Measurements from ENCODE around the gene KCNC4.

The KCNC4 gene

DNA sequence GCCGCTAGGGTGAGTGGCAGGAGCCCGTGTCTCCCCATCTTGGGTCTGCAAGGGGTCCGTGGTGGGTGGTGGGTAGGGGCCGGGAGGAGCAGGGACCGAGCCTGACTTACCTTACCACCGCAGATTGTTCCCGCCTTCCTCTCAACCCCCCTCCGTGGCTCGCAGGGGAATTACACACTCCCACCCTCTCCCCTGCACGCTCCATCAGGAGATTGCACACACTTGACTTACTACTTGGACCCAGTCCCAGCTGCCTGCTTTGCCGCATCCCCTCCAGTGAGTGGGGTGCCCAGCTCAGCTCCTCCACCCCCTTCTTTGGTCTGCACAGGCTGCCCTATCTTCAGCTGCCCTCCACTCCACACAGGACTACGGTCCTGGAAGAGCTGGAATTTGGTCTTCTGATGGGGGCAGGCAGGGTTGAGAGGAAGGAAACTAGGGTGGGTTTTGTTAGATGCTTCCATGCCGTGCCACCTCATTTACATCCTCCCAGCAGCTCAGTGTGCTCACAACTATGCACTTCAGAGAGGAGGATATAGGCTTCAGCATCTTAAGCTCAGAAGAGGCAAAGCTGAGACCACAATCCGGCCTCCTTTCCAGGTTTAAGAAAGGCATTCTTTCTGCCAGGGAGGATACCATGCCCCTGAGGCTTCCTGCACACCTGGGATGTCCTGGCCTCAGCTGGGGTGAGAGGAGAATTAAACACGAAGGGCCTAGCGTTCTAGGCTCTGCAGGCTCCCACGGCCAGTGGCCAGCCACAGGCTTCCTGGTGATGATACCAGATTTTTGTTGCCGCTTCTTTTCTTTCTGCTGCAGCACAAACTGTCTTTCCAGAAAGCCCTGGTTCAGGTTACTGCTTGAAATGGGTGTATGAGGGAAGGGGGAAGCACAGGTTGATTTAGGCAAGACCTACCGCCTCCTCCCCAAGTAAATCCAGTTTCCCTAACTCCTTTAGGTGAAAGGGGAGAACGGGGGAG is 2.3 kb downstream of the KCNC4 start:
- no peak for DNase-seq

DNA sequence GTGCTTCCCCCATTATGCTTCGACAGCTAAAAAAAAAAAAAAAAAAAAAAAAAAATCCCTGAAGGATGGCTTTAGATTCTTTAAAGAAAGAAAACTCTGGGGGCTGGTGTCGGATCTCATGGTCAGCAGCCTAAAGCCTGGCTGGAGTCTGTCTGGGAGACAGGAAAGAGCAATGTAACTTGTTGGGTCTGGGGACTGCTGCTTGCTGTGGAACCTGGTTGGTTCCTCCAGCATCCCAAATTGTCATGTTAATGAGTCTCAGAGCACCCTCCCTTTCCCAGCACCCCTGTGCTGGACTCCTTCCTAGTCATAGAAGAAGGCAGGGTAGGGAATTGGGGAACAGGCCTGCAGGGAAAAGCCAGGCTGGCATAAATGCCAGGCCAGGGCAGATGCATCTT is 3.0 kb downstream of the KCNC4 start:
- DNase-seq: no peak

DNA sequence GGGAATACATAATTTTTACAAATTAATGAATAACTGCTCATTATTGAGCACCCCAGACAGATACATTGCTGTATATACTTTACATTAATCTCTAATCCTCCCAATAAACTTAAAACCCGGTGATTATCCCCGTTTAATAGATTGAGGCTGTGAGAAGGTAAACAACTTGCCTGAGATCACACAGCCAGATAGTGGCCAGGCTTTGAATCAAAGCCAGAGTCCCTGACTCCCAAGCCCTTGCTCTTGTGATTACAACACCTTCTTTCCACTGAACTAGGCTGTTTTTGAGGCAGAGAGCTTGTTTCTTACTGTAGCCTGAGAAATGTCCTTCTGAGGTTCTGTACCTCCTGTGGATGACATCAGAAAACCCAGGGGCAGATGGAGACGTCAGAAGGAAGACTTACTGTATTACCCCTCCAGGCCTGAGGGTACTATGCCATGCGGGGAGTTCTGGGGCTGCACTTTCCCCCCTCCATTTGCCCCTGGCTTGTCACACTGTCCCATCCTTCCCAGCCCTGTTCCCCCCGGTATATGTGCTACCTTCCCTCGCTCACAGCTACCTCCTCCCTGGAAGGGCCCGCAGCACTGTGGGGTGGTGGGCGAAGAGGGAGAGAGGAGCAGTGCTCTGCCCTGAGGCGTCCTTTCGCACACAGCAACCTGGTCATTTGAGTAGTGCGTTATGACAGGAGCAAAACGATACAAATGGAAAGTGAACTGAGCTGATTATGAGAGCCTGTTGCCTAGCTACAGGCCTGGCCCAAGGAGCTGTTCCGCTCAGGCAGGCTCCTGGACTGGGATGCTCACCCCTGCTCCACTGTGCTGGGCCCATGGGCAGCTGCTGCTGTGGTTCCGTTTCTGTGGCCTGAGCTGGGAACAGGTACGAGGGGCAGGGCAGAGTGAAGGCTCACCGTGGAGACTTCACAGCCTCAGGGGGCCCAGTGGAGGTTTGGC is 4.6 kb downstream of the KCNC4 start:
- no peak for DNase-seq

DNA sequence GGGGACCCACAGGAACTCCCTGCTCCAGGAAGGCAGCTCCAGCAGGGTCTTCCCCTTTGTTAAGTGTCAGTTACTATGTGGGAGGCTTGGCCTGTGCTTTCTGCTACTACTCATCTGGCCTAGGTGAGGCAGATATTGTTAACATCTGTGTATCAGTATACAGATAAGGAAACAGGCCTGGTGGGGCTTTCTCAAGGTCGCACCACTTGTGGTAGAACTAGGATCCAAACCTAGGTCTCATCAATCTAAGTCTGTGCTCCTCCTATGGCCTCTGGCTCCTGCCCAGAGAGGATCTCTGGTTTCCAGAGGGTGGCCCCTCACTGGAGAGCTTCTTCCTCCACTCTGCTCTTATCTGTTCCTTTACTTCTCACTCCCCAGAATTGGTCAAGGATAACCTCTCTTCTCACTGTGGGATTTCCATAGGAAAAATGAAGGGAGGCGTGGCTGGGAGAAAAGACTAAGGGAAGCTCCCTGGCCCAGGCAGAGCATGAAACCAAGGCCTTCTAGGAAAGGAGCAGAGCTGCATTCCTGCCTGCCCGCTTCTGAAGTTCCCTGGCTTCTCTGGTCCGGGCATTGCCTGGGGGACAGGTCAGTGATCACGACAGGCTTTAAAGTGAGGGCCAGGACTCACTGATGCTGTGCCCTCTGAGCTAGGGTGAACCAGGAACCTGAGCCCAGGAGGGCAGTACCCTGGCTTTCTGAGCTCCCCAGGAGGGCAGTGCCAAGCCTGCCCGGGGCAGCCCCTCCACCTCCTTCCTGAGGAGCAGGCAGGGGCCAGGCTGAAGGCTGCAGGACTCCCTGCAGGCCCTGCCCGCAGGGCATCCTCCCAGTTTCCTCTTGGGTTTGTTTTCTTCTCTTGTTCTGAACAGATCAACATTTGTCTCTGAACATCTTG is 5.8 kb downstream of the KCNC4 start:
- DNase-seq: no peak

DNA sequence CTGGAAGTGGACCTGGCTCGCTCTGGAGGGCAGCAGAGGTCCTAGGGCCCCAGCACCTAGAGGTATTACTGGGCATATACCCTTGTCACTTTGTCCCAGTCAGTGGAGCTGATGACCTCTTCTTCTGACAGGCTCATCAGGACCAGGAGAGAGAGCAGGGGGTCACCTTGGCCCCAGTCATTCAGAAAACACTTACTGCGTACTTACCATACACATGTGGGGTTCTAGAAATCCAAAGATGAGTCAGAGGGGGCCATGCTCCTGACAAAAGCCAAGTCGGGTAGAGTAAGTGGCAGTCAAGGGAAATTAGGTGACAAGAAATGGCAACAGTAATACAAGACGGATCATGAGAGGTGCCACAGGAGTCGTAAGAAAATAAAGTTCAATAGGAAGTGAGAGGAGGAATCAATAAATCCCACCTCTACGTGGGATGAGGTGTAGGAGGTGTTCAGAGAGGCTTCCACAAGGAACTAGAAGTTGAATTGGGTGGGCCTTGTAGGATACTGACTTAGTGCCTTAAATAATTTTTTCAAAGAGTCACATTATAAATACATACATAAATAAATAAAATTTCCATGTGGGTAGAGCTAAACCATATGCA is 6.8 kb downstream of the KCNC4 start:
- DNase-seq: no peak

DNA sequence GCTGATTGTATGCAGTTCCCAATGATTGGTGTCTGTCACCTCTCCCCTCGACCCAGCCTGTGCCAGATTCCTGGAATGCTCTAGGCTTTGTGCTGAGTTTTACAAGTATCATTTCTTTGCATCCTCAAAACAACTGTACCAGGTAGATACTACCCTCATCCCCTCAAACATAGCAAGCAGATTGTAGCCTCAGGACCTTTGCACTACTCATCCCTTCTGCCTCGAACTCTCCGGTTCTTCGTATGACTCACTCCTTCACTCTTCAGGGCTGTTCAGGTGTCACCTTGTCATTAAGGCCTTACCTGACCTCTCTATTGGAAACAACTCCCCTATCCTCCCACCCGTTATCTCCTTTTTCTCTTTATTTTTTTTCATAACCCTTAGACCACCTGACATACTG is 8.0 kb downstream of the KCNC4 start:
- DNase-seq: no peak

DNA sequence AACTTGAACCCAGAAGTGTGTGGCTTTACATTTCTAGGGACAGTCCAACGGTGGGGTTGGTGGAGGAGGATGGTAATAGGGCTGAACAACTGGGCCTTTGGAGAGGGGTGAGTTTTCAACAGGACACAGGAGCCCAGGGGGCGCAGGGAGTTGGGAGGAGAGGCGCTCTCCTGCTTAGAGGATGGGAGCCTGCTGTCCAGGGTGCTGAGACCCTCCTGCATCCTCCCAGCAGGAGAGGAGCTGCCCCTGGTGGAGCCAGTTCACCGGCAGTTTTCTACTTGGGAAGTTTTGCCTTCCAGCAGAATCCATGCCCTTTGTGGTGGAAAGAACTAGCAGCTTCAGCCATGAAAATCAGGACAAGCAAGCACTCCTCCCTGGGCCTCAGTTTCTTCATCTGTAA is 8.6 kb downstream of the KCNC4 start:
- no peak for DNase-seq

DNA sequence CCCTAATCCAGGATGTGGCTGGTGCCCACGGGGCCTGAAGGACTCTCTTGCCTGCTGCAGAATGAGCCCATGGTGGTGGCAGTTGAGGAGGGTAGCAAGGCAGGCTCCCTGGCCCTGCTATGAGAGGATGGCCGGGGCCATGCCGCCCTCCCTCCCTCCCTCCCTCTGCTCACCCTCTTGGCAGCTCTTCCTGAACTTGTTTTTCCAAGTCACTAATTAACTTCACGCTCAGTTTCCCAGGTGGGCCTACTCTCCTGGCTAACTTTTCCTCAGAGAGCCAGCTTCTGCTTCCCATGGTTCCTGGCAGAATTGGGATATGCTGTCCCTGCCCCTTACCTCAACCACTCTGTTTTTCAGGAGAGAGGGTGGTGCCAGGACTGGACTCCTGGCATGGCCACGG is 10.2 kb downstream of the KCNC4 start:
- no peak for DNase-seq

DNA sequence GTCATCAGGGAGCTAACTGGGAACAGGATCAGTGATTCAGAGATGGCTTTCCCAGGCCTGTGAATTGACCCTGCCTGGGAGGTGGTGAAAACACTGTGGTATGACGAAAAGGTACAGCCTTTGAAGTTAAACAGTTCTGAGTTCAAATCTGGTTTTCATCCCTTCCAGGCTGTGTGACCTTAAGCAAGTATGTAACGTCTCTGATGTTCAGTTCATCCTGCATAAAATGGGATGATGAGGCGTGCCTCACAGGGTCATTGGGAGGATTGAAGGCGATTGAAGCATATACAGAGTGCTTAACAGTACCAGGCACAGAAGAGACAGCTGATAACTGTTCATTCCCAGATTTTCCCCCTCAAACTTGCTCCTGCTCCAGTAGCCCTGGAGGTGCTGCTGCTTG is 11.0 kb downstream of the KCNC4 start:
- no peak for DNase-seq

DNA sequence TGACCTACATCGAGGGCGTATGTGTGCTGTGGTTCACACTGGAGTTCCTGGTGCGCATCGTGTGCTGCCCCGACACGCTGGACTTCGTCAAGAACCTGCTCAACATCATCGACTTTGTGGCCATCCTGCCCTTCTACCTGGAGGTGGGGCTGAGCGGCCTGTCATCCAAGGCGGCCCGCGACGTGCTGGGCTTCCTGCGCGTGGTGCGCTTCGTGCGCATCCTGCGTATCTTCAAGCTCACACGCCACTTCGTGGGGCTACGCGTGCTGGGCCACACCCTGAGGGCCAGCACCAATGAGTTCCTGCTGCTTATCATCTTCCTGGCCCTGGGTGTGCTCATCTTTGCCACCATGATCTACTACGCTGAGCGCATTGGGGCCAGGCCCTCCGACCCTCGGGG is 13.0 kb downstream of the KCNC4 start:
- no peak for DNase-seq

DNA sequence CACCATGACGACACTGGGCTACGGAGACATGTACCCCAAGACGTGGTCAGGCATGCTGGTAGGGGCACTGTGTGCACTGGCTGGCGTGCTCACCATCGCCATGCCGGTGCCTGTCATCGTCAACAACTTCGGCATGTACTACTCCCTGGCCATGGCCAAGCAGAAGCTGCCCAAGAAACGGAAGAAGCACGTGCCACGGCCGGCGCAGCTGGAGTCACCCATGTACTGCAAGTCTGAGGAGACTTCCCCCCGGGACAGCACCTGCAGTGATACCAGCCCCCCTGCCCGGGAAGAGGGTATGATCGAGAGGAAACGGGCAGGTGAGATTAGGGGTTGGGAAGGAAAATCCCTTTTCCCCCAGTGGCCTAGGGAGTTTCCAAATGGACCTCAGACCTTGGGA is 13.5 kb downstream of the KCNC4 start:
- no peak for DNase-seq

DNA sequence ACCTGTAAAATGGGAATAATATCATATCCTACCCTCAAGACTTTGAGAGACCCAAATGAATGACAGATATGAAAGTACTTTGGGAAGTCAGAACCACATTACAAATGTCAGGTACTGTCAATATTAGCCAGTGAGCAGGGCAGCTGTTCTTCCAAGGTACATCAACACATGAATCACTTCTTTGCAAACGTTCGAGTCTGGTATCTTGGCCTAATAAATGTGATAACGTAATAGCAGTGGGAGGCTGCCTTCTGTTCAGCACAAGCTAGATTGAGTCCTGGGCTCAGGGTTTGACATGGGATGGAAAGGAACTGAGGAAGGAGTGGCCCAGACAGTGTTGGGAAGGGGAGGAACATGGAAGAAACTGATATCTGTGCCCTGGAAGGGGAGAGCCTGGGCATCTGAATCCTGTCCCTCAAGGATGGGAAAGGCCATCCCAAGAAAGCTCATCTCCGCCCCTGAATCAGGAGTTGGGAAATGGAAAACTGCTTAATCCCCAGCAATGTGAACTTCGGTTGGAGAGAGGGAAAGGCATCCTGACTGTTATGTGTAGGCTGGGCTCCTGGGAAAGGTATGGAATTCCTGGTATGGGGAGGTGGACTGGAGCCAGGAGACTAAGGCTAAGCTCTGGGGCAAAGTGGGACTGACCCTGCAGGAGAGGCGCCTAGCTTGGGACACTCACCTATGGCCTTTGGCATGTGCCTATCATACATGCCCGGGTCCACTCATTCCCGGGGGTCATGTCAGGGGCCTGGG is 14.3 kb downstream of the KCNC4 start:
- DNase-seq: no peak

DNA sequence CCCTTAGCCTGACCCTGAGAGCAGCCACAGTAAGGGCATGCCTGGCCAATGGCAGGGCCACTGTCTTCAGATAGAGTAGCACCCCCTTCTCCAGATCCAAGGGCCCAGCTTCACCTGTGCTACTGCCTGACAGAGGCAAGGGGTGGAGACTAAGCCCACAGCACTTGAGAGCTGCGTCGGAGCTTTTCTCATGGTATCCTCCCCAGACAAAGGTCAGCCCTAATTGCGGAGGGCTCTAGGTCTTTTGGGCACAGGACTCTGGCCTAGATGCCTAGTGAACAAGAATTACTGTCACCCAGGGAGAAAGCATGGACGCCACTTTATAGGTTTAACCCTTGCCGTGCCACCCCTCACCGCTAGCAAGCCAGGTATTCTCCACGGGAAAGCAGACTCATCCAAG is 15.1 kb downstream of the KCNC4 start:
- no peak for DNase-seq

DNA sequence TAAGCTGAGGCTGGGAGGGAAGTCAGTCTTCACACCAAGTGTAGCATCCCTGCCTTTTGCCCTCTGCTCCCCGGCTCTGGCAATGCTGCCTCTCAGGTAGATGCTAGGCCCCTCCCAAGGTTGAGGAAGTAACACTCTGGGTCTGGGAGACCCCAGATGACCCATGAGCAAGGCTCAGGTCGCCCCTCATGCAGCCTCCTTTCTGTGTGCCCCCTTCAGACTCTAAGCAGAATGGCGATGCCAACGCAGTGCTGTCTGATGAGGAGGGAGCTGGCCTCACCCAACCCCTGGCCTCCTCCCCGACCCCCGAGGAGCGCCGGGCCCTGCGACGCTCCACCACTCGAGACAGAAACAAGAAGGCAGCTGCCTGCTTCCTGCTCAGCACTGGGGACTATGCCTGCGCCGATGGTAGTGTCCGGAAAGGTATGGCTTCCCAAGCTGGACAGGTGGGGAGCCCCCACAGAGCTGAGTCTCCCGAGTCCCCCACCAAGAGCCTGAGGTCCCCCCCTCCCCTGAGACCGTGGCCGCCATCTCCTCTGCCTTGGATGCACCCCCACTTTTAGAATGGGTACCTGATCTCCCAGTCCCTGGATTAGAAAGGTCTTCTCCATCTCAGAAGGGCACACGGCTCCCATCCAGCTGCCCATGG is 15.8 kb downstream of the KCNC4 start:
- DNase-seq: no peak

DNA sequence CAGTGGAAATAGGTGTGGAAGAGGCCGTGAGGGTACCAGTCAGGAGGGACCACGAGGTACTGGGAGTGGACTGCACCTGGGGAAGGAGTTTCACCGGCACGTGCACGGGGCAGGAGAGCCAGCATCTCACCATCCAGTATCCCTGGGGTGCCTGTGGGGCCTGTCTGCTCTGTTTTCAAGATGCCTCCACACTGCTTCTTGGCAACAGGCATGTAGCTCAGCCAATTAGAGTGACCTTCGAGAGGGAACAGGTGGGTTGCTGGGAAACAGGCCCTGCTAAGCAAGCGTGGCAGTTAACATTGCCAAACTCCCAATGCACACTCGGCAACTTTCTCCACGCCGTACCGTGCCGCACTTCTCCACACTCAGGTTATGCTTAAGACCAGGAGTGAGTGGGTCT is 17.7 kb downstream of the KCNC4 start:
- no peak for DNase-seq

DNA sequence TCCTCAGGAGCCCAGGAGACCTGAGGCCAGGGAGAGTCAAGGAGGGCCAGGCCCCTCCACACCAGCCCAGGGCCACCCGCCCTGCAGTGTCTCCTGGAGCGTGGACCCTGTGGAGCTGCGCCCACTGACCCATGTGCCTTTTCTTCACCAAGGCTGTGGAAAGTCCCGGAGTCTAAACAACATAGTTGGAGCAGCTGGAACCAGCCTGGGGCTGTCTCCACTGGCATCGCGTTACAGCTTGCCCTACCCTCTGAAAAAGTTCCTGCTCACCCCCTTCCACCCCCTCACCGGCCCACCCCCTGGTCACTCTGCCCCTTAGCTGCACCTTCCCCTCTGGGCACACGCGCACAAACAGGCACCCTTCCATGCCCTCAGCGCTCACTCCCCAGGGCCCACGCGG is 18.3 kb downstream of the KCNC4 start:
- DNase-seq: no peak

DNA sequence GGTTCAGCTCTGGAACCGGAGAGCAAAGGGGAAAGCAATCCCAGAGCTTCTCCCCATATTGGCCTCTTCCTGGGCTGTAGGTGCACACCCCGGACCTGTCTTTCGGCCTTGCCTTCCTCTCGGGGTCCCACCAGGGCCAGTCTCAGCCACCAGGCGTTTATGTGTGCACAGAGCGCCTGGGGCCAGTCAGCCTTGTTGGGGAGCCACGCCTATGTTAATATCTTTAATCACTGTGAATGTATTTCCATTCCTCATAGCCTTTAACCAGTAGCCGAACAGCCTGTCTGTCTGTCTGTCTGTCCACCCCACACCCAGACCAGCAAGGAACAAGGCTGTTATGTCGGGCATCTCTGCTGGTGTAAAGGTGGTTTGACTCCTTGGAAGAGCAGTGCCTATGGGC is 18.8 kb downstream of the KCNC4 start:
- no peak for DNase-seq

DNA sequence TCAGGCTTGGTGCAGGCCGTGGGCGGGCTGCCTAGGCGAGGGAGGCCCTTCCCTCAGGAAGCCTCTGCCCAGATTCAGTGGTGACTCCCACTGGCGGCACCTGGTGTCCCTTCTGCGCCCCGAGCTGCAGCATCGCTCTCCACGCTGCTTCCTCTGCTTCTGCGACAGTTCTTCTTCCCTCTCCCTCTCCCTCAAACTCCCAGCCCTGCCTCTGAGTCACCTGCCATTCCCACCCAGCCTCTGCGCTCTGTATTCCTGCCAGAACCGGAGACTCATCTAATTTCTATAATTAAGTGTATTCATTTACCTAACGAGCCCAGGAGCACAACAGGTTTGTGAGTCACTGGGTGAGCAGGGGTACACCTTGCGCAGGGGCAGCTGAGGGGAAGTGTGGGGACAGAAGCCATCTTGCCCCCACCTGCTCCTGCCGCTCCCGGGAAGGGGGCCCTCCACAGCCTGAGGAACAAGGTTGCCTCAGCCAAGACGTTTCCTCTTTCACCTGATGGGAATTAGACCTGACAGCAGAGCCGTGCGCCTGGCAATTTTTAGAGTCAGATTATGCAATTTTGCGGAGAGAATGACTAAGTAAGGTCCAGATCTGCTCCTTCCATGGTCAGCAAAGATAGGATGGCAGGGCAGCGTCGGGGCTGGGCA is 19.4 kb downstream of the KCNC4 start:
- DNase-seq: no peak

DNA sequence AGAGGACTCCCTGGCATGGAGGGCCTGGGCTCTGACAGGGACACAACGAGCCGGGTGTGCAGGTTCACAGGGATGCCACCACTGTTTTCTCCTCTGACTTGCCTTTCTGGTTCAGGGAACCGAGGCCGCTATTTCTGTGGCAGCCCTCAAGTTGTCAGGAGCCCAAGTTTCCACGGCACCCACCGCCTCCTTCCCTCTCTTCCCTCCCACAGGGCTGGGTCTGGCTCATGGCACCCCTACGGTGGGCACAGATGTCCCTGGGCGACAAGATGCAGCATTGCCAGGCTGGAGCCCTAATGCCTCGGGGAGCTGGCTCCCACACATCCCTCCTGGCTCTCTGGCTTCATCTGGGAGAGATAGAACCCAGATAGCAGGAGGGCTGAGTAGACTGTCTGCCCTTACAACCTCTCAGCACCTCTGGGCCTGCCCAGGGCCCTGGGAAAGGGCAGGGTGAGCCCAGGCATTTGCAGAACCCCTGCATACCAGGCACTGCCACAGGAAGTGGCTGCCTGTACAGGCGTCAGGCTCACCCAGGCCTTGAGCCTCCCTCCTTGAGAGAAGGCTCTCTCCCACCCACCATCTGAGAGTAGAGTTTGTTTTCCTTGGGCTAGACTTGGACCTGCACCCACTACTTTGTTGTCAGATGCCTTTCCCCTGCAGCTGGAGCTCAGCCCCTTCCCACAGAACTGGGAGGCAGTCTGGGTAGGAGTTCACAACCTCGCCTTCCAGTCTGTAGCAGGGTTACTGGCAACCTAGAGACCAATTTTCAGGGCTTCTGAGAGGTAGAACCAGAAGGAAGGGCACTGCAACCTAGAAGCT is 20.5 kb downstream of the KCNC4 start:
- no peak for DNase-seq

DNA sequence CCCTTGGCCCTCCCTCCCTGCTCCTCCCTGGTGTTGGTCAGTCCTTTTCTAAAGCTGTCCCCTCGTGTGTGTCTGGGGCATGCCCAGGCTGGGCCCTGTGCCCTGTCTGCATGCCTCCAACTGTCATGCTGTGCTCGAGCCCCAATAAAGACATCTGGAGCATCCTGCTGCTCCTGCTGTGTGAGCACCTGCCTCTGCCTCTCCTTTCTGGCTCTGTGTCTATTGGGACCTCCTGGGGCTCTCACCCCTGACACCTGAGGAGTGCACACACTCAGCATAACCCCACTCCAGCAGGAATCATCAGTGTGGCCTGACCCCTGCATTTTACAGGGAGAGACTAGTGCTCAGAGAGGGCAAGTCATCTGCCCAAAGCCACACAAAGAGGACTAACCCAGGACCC is 23.7 kb downstream of the KCNC4 start:
- DNase-seq: no peak

Data from inflammatory macrophage treated with lipopolysaccharide for 4 hours (primary cell).